SK-N-MC (cell line): ENCODE data around the gene PTPRN2.

Source experiments
- EZH2 ChIP-seq: fragments of 200-600 bp; sonication (generic); IDR thresholded peaks from one replicate; pipeline ENCODE4 v1.6.1; 2017; ENCODE audit warnings: antibody characterized with exemption
- POLR2AphosphoS5 ChIP-seq: IDR thresholded peaks from 2 replicates; pipeline ENCODE4 v1.6.1; 2012; ENCODE audit warnings: mild to moderate bottlenecking, low read depth, low read length, borderline replicate concordance

- no peak for TF ChIP-seq POLR2AphosphoS5
- TF ChIP-seq EZH2 = no peak
Observed at GRCh38 chr7:157558875-157559595, 1028.6 kb downstream of the PTPRN2 start.
